Hepatocyte (in vitro differentiated cells): Measurements from ENCODE around the gene EIF2AK2.

Source experiments
- EZH2phosphoT487 ChIP-seq: fragments of 200-600 bp; sonication (generic); IDR thresholded peaks from one replicate; pipeline ENCODE4 v1.6.1; 2018; ENCODE audit warnings: antibody characterized with exemption, mild to moderate bottlenecking, low read depth, moderate library complexity; ENCODE audit not compliant: unreplicated experiment, severe bottlenecking
- TF ChIP-seq, protein P1 (sequence below): fragments of 200-600 bp; sonication (generic); IDR thresholded peaks from 2 replicates; pipeline ENCODE4 v1.5.1; 2016; ENCODE audit warnings: antibody characterized with exemption, mild to moderate bottlenecking; ENCODE audit not compliant: poor library complexity

DNA sequence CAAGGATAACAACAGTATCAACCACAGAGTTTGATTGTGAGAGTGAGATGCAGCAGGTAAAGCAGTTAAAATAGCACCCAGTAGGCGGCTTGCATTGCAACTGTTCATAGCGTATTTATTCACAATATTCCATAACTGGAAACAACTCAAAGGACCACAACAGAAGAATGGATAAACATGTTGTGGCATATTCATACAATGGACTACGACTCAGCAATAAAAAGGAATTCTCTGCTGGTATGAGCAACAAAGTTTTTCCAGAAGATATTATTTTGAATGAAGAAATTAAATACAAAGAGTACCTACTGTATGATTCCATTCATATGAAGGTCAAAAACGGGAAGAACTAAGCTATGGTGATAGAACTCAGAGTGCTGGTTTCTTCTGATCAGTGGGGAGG is 47.3 kb downstream of the EIF2AK2 start:
- TF ChIP-seq, protein P1, sequence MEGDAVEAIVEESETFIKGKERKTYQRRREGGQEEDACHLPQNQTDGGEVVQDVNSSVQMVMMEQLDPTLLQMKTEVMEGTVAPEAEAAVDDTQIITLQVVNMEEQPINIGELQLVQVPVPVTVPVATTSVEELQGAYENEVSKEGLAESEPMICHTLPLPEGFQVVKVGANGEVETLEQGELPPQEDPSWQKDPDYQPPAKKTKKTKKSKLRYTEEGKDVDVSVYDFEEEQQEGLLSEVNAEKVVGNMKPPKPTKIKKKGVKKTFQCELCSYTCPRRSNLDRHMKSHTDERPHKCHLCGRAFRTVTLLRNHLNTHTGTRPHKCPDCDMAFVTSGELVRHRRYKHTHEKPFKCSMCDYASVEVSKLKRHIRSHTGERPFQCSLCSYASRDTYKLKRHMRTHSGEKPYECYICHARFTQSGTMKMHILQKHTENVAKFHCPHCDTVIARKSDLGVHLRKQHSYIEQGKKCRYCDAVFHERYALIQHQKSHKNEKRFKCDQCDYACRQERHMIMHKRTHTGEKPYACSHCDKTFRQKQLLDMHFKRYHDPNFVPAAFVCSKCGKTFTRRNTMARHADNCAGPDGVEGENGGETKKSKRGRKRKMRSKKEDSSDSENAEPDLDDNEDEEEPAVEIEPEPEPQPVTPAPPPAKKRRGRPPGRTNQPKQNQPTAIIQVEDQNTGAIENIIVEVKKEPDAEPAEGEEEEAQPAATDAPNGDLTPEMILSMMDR = no peak
- no peak for TF ChIP-seq EZH2phosphoT487
